Liver (tissue), 9 donors: ENCODE results near the gene FGF12. TPM values are rescaled to one million over a fixed set of nuclear protein-coding genes. Genes with fewer than 3 reads are reported as not detected.

ENCODE experiments used
- DNase-seq: peaks from one replicate; pipeline ENCODE4 v3.0.0-alpha.2; 2017; ENCODE audit warnings: low spot score
- H3K27ac ChIP-seq, 2 donors: one replicate each; pipeline ENCODE4 v1.7.0; 2013; ENCODE audit warnings: inconsistent platforms in 2 of 2, low read length in 2 of 2, control low read depth in 1 of 2, low read depth in 1 of 2, mild to moderate bottlenecking in 1 of 2
- H3K27me3 ChIP-seq, 4 donors: one replicate each; pipeline versions ENCODE4 v1.6.1 to v1.7.0; 2013; ENCODE audit warnings: low read length in 3 of 4, inconsistent platforms in 1 of 4, mild to moderate bottlenecking in 1 of 4, moderate library complexity in 1 of 4; ENCODE audit not compliant: control insufficient read depth in 4 of 4, insufficient read depth in 4 of 4
- H3K36me3 ChIP-seq, 4 donors: one replicate each; pipeline versions ENCODE4 v1.6.1 to v1.7.0; 2013; ENCODE audit warnings: low read length in 3 of 4, mild to moderate bottlenecking in 3 of 4, low read depth in 1 of 4, moderate library complexity in 1 of 4; ENCODE audit not compliant: control insufficient read depth in 4 of 4, insufficient read depth in 3 of 4
- H3K4me1 ChIP-seq, 4 donors: one replicate each; pipeline versions ENCODE4 v1.6.1 to v1.7.0; 2013; ENCODE audit warnings: low read length in 3 of 4, mild to moderate bottlenecking in 3 of 4, moderate library complexity in 1 of 4; ENCODE audit not compliant: control insufficient read depth in 4 of 4, insufficient read depth in 4 of 4
- H3K4me3 ChIP-seq, 3 donors: one replicate each; pipeline versions ENCODE4 v1.6.1 to v1.7.0; 2013; ENCODE audit warnings: low read length in 3 of 3, control low read depth in 1 of 3, low read depth in 1 of 3, mild to moderate bottlenecking in 1 of 3
- H3K9ac ChIP-seq, 2 donors: one replicate each; pipeline ENCODE4 v1.7.0; 2013; ENCODE audit warnings: low read length in 2 of 2, mild to moderate bottlenecking in 2 of 2, moderate library complexity in 2 of 2, control low read depth in 1 of 2, low read depth in 1 of 2
- H3K9me3 ChIP-seq, 4 donors: one replicate each; pipeline versions ENCODE4 v1.6.1 to v1.7.0; 2013; ENCODE audit warnings: low read length in 3 of 4; ENCODE audit not compliant: control insufficient read depth in 4 of 4
- ATF3 ChIP-seq: IDR thresholded peaks from 2 replicates; pipeline ENCODE4 v1.6.1; 2016; ENCODE audit warnings: antibody characterized with exemption
- EGR1 ChIP-seq, 2 donors: IDR thresholded peaks; 2 replicates each; pipeline ENCODE4 v1.6.1; 2016 to 2018; ENCODE audit warnings: antibody characterized with exemption in 2 of 2, low read depth in 2 of 2
- FOXA1 ChIP-seq: IDR thresholded peaks from 2 replicates; pipeline ENCODE4 v1.6.1; 2016; ENCODE audit warnings: antibody characterized with exemption
- FOXA2 ChIP-seq: IDR thresholded peaks from 2 replicates; pipeline ENCODE4 v1.6.1; 2016; ENCODE audit warnings: antibody characterized with exemption
- GABPA ChIP-seq, 2 donors: IDR thresholded peaks in 1 of 2; conservative IDR thresholded peaks in 1 of 2; 2 replicates each; pipeline ENCODE4 v1.6.1; 2016; ENCODE audit warnings: antibody characterized with exemption in 2 of 2, mild to moderate bottlenecking in 1 of 2, moderate library complexity in 1 of 2
- HNF4A ChIP-seq, 2 donors: conservative IDR thresholded peaks; 2 replicates each; pipeline ENCODE4 v1.6.1; 2016; ENCODE audit warnings: antibody characterized with exemption in 2 of 2, mild to moderate bottlenecking in 2 of 2
- HNF4G ChIP-seq: IDR thresholded peaks from 2 replicates; pipeline ENCODE4 v1.6.1; 2016; ENCODE audit warnings: antibody characterized with exemption
- JUND ChIP-seq, 2 donors: IDR thresholded peaks; 2 replicates each; pipeline ENCODE4 v1.6.1; 2016; ENCODE audit warnings: antibody characterized with exemption in 2 of 2
- MAX ChIP-seq: IDR thresholded peaks from 2 replicates; pipeline ENCODE4 v1.6.1; 2016; ENCODE audit warnings: antibody characterized with exemption
- NR2F2 ChIP-seq: IDR thresholded peaks from 2 replicates; pipeline ENCODE4 v1.6.1; 2016; ENCODE audit warnings: antibody characterized with exemption
- RAD21 ChIP-seq, 2 donors: IDR thresholded peaks; 2 replicates each; pipeline ENCODE4 v1.6.1; 2016; ENCODE audit warnings: antibody characterized with exemption in 2 of 2, mild to moderate bottlenecking in 2 of 2
- RXRA ChIP-seq, 2 donors: IDR thresholded peaks; 2 replicates each; pipeline ENCODE4 v1.6.1; 2017 to 2018; ENCODE audit warnings: antibody characterized with exemption in 2 of 2, mild to moderate bottlenecking in 1 of 2
- SP1 ChIP-seq: IDR thresholded peaks from 2 replicates; pipeline ENCODE4 v1.6.1; 2018; ENCODE audit warnings: antibody characterized with exemption, mild to moderate bottlenecking
- TAF1 ChIP-seq: conservative IDR thresholded peaks from 2 replicates; pipeline ENCODE4 v1.6.1; 2016; ENCODE audit warnings: antibody characterized with exemption, mild to moderate bottlenecking
- YY1 ChIP-seq: IDR thresholded peaks from 2 replicates; pipeline ENCODE4 v1.6.1; 2016; ENCODE audit warnings: antibody characterized with exemption, mild to moderate bottlenecking
- WGBS: extraction: QIAGEN DNeasy Blood & Tissue Kit; methylation state at CpG from one replicate; pipeline ENCODE4 v1.1.7; 2013; 5-methylcytosine and 5-hydroxymethylcytosine counted together
- polyA plus RNA-seq, 2 donors: library from polyadenylated mRNA; stranded (reverse) in 1 of 2; unstranded in 1 of 2; fragments of 200-250 nt in 1 of 2; fragments of >200 nt in 1 of 2; fragmentation: Nextera tagmentation in 1 of 2; extraction: Ambion mirVana in 1 of 2; gene quantifications; one replicate each; pipeline versions ENCODE4 v1.2.1 to v1.2.3, GENCODE V29; 2013 to 2015
- total RNA-seq, 2 donors: library from RNA; depleted of rRNA; stranded (reverse); fragments of >200 nt; gene quantifications; one replicate each; pipeline ENCODE4 v1.2.3, GENCODE V29; 2014
- TF ChIP-seq, protein P1 (sequence below): IDR thresholded peaks from 2 replicates; pipeline ENCODE4 v1.6.1; 2016; ENCODE audit warnings: antibody characterized with exemption
- TF ChIP-seq, protein P2 (sequence below): IDR thresholded peaks from 2 replicates; pipeline ENCODE4 v1.6.1; 2016; ENCODE audit warnings: antibody characterized with exemption, mild to moderate bottlenecking
- TF ChIP-seq, protein P3 (sequence below): fragments of 150-350 bp; IDR thresholded peaks from 2 replicates; pipeline ENCODE4 v1.5.1; 2017; ENCODE audit warnings: improper control_type of control experiment, low read depth, low read length; ENCODE audit not compliant: missing input control
- donor health status: healthy.
- donor health status: healthy.
- donor health status: healthy.
- donor health status: healthy.
- donor health status: healthy.

FGF12 gene
- total and polyA plus RNA-seq, 4 donors, result 0.11 to 0.59 (median 0.19) TPM

GRCh38 chr3:192597913-192598312 is 129.4 kb downstream of the FGF12 start:
- no peak for DNase-seq
- TF ChIP-seq RXRA (IDR thresholded peaks at IDR 0.05) (no peak), JUND (IDR thresholded peaks at IDR 0.05) (no peak), HNF4A (conservative IDR thresholded peaks at IDR 0.05) (no peak), NR2F2 (no peak), YY1 (no peak), RAD21 (IDR thresholded peaks at IDR 0.05) (no peak), GABPA (IDR thresholded peaks at IDR 0.05 in 1 of 2, conservative IDR thresholded peaks at IDR 0.05 in 1 of 2) (no peak), EGR1 (IDR thresholded peaks at IDR 0.05; ENCODE audit: low read depth in 2 of 2) (no peak), SP1 (no peak), FOXA2 (no peak), ATF3 (no peak), TAF1 (no peak), FOXA1 (no peak), HNF4G (no peak)
- TF ChIP-seq, protein P1, sequence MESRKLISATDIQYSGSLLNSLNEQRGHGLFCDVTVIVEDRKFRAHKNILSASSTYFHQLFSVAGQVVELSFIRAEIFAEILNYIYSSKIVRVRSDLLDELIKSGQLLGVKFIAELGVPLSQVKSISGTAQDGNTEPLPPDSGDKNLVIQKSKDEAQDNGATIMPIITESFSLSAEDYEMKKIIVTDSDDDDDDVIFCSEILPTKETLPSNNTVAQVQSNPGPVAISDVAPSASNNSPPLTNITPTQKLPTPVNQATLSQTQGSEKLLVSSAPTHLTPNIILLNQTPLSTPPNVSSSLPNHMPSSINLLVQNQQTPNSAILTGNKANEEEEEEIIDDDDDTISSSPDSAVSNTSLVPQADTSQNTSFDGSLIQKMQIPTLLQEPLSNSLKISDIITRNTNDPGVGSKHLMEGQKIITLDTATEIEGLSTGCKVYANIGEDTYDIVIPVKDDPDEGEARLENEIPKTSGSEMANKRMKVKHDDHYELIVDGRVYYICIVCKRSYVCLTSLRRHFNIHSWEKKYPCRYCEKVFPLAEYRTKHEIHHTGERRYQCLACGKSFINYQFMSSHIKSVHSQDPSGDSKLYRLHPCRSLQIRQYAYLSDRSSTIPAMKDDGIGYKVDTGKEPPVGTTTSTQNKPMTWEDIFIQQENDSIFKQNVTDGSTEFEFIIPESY, result no peak
- TF ChIP-seq, protein P2, sequence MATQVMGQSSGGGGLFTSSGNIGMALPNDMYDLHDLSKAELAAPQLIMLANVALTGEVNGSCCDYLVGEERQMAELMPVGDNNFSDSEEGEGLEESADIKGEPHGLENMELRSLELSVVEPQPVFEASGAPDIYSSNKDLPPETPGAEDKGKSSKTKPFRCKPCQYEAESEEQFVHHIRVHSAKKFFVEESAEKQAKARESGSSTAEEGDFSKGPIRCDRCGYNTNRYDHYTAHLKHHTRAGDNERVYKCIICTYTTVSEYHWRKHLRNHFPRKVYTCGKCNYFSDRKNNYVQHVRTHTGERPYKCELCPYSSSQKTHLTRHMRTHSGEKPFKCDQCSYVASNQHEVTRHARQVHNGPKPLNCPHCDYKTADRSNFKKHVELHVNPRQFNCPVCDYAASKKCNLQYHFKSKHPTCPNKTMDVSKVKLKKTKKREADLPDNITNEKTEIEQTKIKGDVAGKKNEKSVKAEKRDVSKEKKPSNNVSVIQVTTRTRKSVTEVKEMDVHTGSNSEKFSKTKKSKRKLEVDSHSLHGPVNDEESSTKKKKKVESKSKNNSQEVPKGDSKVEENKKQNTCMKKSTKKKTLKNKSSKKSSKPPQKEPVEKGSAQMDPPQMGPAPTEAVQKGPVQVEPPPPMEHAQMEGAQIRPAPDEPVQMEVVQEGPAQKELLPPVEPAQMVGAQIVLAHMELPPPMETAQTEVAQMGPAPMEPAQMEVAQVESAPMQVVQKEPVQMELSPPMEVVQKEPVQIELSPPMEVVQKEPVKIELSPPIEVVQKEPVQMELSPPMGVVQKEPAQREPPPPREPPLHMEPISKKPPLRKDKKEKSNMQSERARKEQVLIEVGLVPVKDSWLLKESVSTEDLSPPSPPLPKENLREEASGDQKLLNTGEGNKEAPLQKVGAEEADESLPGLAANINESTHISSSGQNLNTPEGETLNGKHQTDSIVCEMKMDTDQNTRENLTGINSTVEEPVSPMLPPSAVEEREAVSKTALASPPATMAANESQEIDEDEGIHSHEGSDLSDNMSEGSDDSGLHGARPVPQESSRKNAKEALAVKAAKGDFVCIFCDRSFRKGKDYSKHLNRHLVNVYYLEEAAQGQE, result no peak
- Histone ChIP-seq H3K36me3 (no peaks in the 10 kb centered on the region), H3K27me3 (no peaks in the 10 kb centered on the region), H3K4me1 (peaks cover 0 to 1% (median 0%) of the 10 kb centered on the region in 4 donors), H3K9me3 (no peaks in the 10 kb centered on the region), H3K4me3 (no peak overlapping the region), H3K27ac (no peak overlapping the region), H3K9ac (no peak overlapping the region)
- 86% methylated on average over 2 of the region's 2 CpGs for WGBS

DNA sequence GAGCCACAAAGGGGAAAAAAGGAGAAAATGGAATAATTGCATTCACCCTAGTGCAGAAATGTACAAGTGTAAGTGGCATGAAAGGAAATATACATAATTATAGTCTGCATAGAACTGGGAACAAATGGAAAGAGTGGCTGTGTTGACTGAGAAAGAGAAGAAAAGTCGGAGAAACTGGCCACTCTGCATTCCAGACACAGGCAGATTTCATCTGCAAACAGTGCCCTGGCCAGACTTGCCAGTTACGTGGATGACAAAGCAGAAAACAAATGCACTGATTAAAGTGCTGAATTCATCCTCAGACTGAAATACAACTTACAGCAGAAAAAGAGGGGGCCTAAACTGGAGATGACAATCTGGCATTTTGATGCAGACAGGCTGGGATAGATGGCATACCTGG is 129.8 kb downstream of the FGF12 start:
- Histone ChIP-seq H3K9me3 (no peaks in the 10 kb centered on the region), H3K4me3 (no peak overlapping the region), H3K4me1 (peaks cover 0 to 1% (median 0%) of the 10 kb centered on the region in 4 donors), H3K9ac (no peak overlapping the region), H3K27me3 (no peaks in the 10 kb centered on the region), H3K27ac (no peak overlapping the region), H3K36me3 (no peaks in the 10 kb centered on the region)
- no peak for TF ChIP-seq MAX
- TF ChIP-seq, protein P2, result no peak
- no peak for TF ChIP-seq FOXA1
- TF ChIP-seq JUND (IDR thresholded peaks at IDR 0.05), result no peak
- TF ChIP-seq, protein P3, sequence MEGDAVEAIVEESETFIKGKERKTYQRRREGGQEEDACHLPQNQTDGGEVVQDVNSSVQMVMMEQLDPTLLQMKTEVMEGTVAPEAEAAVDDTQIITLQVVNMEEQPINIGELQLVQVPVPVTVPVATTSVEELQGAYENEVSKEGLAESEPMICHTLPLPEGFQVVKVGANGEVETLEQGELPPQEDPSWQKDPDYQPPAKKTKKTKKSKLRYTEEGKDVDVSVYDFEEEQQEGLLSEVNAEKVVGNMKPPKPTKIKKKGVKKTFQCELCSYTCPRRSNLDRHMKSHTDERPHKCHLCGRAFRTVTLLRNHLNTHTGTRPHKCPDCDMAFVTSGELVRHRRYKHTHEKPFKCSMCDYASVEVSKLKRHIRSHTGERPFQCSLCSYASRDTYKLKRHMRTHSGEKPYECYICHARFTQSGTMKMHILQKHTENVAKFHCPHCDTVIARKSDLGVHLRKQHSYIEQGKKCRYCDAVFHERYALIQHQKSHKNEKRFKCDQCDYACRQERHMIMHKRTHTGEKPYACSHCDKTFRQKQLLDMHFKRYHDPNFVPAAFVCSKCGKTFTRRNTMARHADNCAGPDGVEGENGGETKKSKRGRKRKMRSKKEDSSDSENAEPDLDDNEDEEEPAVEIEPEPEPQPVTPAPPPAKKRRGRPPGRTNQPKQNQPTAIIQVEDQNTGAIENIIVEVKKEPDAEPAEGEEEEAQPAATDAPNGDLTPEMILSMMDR, result no peak
- TF ChIP-seq TAF1, result no peak
- TF ChIP-seq RXRA (IDR thresholded peaks at IDR 0.05), result no peak
- no peak for TF ChIP-seq RAD21 (IDR thresholded peaks at IDR 0.05)
- no peak for TF ChIP-seq HNF4A (conservative IDR thresholded peaks at IDR 0.05)
- no peak for TF ChIP-seq GABPA (IDR thresholded peaks at IDR 0.05 in 1 of 2, conservative IDR thresholded peaks at IDR 0.05 in 1 of 2)
- TF ChIP-seq ATF3, result no peak
- TF ChIP-seq YY1, result no peak
- no peak for DNase-seq
- WGBS, result 43% methylated on average over 2 of the region's 2 CpGs
